HL-60 (cell line): ENCODE measurements around the gene WASHC2A.
"Not testable (repeated sequence)": the region's sequence is repeated elsewhere in the genome, so short reads cannot be mapped to it uniquely, and the experiment has no call there.

Source experiments
- DNase-seq, 2 experiments: peaks; one replicate each; pipeline ENCODE4 v3.0.0-alpha.2; 2010 to 2020; ENCODE audit warnings: low read depth in 1 of 2, low spot score in 1 of 2
- H3K27ac ChIP-seq: fragments of 250-450 bp; sonication (Bioruptor Pico); replicated peaks from 2 replicates; pipeline ENCODE4 v1.5.1; 2020; ENCODE audit warnings: mild to moderate bottlenecking, moderate library complexity
- H3K27me3 ChIP-seq: fragments of 250-450 bp; sonication (Bioruptor Pico); 2 replicates; pipeline ENCODE4 v1.5.1; 2021; ENCODE audit warnings: mild to moderate bottlenecking, moderate library complexity; ENCODE audit not compliant: insufficient read depth, poor library complexity, severe bottlenecking
- H3K4me3 ChIP-seq: replicated peaks from 2 replicates; pipeline ENCODE4 v1.5.1; 2011; ENCODE audit warnings: mild to moderate bottlenecking, control low read depth, low read length; ENCODE audit not compliant: insufficient read depth
- GABPA ChIP-seq: IDR thresholded peaks from 2 replicates; pipeline ENCODE4 v1.6.1; 2012; ENCODE audit warnings: low read depth
- POLR2AphosphoS5 ChIP-seq: IDR thresholded peaks from 2 replicates; pipeline ENCODE4 v1.6.1; 2012; ENCODE audit warnings: low read depth
- SPI1 ChIP-seq: IDR thresholded peaks from 2 replicates; pipeline ENCODE4 v1.6.1; 2012; ENCODE audit warnings: low read depth, mild to moderate bottlenecking, borderline replicate concordance
- long read RNA-seq: library from polyadenylated mRNA; unstranded; transcript quantifications from one replicate; pipeline ENCODE4 v2.0.0, GENCODE V29; 2020
- TF ChIP-seq, protein P1 (sequence below): IDR thresholded peaks from 2 replicates; pipeline ENCODE4 v1.6.1; 2012; ENCODE audit warnings: low read depth; ENCODE audit not compliant: insufficient replicate concordance
- TF ChIP-seq, protein P2 (sequence below): IDR thresholded peaks from one replicate; pipeline ENCODE4 v1.5.1; 2011; ENCODE audit warnings: low read length, control low read depth, inconsistent platforms; ENCODE audit not compliant: insufficient read depth

Gene WASHC2A, protein sequence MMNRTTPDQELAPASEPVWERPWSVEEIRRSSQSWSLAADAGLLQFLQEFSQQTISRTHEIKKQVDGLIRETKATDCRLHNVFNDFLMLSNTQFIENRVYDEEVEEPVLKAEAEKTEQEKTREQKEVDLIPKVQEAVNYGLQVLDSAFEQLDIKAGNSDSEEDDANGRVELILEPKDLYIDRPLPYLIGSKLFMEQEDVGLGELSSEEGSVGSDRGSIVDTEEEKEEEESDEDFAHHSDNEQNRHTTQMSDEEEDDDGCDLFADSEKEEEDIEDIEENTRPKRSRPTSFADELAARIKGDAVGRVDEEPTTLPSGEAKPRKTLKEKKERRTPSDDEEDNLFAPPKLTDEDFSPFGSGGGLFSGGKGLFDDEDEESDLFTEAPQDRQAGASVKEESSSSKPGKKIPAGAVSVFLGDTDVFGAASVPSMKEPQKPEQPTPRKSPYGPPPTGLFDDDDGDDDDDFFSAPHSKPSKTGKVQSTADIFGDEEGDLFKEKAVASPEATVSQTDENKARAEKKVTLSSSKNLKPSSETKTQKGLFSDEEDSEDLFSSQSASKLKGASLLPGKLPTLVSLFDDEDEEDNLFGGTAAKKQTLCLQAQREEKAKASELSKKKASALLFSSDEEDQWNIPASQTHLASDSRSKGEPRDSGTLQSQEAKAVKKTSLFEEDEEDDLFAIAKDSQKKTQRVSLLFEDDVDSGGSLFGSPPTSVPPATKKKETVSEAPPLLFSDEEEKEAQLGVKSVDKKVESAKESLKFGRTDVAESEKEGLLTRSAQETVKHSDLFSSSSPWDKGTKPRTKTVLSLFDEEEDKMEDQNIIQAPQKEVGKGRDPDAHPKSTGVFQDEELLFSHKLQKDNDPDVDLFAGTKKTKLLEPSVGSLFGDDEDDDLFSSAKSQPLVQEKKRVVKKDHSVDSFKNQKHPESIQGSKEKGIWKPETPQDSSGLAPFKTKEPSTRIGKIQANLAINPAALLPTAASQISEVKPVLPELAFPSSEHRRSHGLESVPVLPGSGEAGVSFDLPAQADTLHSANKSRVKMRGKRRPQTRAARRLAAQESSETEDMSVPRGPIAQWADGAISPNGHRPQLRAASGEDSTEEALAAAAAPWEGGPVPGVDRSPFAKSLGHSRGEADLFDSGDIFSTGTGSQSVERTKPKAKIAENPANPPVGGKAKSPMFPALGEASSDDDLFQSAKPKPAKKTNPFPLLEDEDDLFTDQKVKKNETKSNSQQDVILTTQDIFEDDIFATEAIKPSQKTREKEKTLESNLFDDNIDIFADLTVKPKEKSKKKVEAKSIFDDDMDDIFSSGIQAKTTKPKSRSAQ (N-terminal part only)
- long read RNA-seq, full-length matches to known transcripts: 23 of 127 reads
- long read RNA-seq, partial matches to known transcripts: 76 of 127 reads
- long read RNA-seq, other reads (novel, unspliced or antisense): 28 of 127 reads

DNA sequence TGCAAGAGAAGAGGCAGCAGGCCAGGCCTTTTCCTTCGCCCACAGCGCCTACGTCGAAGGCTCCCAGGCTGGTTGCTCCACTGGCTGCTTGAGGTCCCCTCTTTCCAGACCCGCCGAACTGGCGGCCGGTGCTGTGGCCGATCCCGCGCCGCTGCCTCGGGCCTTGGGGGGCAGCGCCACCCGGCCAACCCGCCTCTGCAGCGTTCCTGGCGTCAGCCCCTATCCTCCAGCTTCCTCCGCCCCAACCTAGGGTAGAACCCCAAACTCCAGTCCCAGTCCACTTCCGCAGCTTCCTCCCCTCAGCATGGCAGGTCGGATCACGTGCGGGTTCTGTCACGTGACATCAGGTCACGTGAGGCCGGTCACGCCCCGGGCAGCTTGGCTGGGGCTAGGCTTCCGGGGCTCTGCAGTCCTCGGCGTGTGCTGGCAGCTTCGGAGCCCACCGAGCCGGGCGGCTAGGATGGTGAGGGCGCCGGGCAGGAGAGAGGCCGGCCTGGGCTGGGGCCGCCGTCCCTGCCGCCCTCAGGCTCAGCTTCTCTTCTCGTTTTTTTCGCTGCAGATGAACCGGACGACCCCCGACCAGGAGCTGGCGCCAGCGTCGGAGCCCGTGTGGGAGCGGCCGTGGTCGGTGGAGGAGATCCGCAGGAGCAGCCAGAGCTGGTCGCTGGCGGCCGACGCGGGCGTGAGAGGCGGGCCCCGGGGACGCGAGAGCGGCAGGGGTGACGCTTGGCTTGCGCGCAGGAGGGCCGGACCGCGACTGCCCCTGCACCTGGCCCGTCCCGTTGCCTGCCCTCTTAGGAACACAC, at the start of gene WASHC2A:
Gene WASHC2A (plus strand): TSS at position 409 of the 806 bp plus-strand sequence. CDS start 52 bp downstream, at position 461.
- Histone ChIP-seq H3K4me3 (peak within 1 kb of the TSS; percentile 89), H3K27ac (peak within 1 kb of the TSS; percentile 72)
- DNase-seq: peak; percentile 69 to 94
- TF ChIP-seq GABPA (0 out of 2 replicates have a peak, but pooled peaks have one; percentile 13), POLR2AphosphoS5 (peak; percentile 68)
- not testable (repeated sequence) for H3K27me3 ChIP-seq

DNA sequence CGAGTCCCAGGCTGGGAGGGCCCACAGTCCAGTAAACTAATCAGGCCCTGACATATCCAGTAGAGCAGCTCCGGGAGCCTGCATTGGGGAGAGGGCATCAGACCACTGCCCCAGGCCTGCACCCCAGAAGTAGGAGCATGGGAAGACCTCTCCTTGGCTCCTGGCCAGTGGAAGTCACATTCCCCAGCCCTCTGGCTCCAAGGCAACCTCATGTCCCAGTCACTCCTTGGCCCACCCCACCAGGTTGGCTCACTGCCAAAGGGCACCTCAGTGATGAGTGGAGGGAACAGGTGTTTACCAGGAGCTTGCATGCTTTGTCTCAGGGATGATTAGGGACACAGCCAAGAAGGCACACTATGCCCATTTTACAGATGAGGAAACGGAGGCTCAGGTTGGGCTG, 48.5 kb upstream of the WASHC2A start:
- not testable (repeated sequence) for H3K27ac ChIP-seq, H3K27me3 ChIP-seq, DNase-seq, H3K4me3 ChIP-seq

DNA sequence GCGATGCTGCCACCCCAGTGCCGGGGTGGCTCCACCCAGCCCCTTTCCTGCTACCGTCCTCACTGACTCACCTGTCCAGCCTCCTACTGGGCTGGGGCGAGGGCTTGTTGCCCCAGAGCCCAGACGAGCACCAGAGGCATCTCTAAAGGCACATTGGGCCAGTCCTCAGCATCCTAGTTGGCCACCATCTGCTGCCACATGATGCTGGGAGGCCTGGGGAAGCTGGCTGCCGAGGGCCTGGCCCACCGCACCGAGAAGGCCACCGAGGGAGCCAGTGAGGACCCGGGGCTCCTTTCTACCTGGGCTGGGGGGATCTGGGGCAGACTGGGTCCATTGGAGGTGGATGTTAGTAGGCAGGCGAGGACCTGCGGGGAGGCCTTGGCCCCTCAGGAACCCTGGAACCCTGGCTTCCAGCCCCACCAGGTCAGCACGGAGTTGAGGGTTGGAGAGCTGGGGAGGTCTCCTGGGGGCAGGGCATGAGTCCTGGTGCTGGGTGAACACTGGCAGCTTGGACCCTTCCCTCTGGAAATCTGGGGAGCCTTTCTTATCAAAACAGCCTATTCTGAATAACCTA, 47.2 kb upstream of the WASHC2A start:
- not testable (repeated sequence) for H3K27me3 ChIP-seq, H3K4me3 ChIP-seq, DNase-seq, H3K27ac ChIP-seq

DNA sequence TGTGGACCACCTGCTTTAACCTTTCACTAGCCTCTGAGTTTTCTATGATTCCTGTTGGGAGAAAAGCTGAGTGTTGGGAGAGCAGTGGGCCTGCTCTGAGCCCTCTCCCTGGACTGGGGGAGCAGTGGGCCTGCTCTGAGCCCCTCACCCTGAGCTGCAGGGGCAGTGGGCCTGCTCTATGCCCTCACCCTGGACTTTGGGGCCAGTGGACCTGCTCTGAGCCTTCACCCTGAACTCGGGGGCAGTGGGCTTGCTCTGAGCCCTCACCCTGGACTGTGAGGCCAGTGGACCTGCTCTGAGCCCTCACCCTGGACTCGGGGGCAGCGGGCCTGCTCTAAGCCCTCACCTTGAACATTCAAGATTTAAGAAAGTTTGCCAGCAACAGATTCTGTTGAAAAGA, 46.1 kb upstream of the WASHC2A start:
- no peak overlapping the region for H3K4me3 ChIP-seq

DNA sequence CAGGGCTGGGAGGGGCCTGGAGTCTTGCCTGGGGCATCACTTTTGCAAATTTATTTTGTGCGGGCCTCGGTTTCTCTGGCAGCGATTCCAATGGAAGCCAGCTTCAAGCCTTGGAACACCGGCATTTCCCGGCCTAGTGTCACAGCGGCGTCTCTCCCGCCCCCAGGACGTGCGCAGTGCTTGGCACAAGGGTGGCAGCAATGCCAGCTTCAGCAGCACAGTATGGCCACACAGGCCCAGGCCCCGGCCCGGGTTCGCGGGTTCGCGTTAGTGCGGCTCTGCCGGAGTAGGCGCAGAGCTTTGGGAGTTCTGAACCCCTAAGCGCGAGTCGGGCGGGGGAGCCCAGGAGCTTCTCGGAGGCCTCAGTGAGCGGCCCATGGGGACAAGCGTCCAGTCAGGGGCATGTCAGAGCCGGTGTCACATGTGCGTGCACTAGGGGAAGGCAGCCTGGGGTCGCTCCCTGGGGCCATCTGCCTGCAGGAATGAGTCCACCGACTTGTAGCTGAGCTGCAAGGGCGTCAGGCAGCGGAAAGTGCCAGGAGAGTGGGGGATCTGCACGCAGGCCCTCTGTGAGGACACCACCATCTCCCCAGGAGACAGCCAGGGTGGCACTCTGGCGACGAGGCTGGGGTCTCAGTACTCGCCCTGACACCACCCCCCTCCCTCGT, 42.9 kb upstream of the WASHC2A start:
- not testable (repeated sequence) for H3K4me3 ChIP-seq, DNase-seq, H3K27ac ChIP-seq, H3K27me3 ChIP-seq

More for the DNA sequence above, 46.1 kb upstream of the WASHC2A start:
- DNase-seq: no peak
- Histone ChIP-seq H3K27me3 (no peaks in the 10 kb centered on the region), H3K27ac (no peak overlapping the region)
- TF ChIP-seq GABPA: no peak
- TF ChIP-seq, protein P1, sequence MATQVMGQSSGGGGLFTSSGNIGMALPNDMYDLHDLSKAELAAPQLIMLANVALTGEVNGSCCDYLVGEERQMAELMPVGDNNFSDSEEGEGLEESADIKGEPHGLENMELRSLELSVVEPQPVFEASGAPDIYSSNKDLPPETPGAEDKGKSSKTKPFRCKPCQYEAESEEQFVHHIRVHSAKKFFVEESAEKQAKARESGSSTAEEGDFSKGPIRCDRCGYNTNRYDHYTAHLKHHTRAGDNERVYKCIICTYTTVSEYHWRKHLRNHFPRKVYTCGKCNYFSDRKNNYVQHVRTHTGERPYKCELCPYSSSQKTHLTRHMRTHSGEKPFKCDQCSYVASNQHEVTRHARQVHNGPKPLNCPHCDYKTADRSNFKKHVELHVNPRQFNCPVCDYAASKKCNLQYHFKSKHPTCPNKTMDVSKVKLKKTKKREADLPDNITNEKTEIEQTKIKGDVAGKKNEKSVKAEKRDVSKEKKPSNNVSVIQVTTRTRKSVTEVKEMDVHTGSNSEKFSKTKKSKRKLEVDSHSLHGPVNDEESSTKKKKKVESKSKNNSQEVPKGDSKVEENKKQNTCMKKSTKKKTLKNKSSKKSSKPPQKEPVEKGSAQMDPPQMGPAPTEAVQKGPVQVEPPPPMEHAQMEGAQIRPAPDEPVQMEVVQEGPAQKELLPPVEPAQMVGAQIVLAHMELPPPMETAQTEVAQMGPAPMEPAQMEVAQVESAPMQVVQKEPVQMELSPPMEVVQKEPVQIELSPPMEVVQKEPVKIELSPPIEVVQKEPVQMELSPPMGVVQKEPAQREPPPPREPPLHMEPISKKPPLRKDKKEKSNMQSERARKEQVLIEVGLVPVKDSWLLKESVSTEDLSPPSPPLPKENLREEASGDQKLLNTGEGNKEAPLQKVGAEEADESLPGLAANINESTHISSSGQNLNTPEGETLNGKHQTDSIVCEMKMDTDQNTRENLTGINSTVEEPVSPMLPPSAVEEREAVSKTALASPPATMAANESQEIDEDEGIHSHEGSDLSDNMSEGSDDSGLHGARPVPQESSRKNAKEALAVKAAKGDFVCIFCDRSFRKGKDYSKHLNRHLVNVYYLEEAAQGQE: no peak
- TF ChIP-seq, protein P2, sequence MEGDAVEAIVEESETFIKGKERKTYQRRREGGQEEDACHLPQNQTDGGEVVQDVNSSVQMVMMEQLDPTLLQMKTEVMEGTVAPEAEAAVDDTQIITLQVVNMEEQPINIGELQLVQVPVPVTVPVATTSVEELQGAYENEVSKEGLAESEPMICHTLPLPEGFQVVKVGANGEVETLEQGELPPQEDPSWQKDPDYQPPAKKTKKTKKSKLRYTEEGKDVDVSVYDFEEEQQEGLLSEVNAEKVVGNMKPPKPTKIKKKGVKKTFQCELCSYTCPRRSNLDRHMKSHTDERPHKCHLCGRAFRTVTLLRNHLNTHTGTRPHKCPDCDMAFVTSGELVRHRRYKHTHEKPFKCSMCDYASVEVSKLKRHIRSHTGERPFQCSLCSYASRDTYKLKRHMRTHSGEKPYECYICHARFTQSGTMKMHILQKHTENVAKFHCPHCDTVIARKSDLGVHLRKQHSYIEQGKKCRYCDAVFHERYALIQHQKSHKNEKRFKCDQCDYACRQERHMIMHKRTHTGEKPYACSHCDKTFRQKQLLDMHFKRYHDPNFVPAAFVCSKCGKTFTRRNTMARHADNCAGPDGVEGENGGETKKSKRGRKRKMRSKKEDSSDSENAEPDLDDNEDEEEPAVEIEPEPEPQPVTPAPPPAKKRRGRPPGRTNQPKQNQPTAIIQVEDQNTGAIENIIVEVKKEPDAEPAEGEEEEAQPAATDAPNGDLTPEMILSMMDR: no peak
- no peak for TF ChIP-seq POLR2AphosphoS5
- TF ChIP-seq SPI1: no peak
